ENCODE results near the gene STAC2.
"Not testable (repeated sequence)": the region's sequence is repeated elsewhere in the genome, so short reads cannot be mapped to it uniquely, and the experiment has no call there.

STAC2 gene

GRCh38 chr17:39170558-39170957 lies 55.2 kb downstream of the STAC2 start:
- H3K4me3 ChIP-seq (ENCODE audit: low read depth, low read length) = no peak overlapping the region
- in situ Hi-C loops (cut with HindIII; ENCODE audit: low sequenced_read_pairs) = no loop called here
- no peak for DNase-seq (ENCODE audit: low read depth)
- no peak for TF ChIP-seq CTCF (IDR thresholded peaks at IDR 0.05; ENCODE audit: low read depth, low read length, missing control alignments)

GRCh38 chr17:39170109-39170508 lies 55.6 kb downstream of the STAC2 start:
- no peak for DNase-seq (ENCODE audit: low read depth)
- no peak for TF ChIP-seq CTCF (IDR thresholded peaks at IDR 0.05; ENCODE audit: low read depth, low read length, missing control alignments)
- H3K4me3 ChIP-seq (ENCODE audit: low read depth, low read length) = no peak overlapping the region
- in situ Hi-C loops (cut with HindIII; ENCODE audit: low sequenced_read_pairs) = no loop called here

- in situ Hi-C loops (cut with HindIII; ENCODE audit: low sequenced_read_pairs) = loop anchor here (10.0 kb wide), 1 partner anchor 105 kb away; no protein-coding TSS in a partner anchor
- DNase-seq (ENCODE audit: low read depth) = no peak
- H3K4me3 ChIP-seq (ENCODE audit: low read depth, low read length) = no peak overlapping the region
- no peak for TF ChIP-seq CTCF (IDR thresholded peaks at IDR 0.05; ENCODE audit: low read depth, low read length, missing control alignments)
Measured at GRCh38 chr17:39169518-39169917, 56.2 kb downstream of the STAC2 start.

GRCh38 chr17:39169101-39169500 lies 56.6 kb downstream of the STAC2 start:
- DNase-seq (ENCODE audit: low read depth) = no peak
- in situ Hi-C loops (cut with HindIII; ENCODE audit: low sequenced_read_pairs) = loop anchor here (10.0 kb wide), 1 partner anchor 104 kb away; no protein-coding TSS in a partner anchor
- TF ChIP-seq CTCF (IDR thresholded peaks at IDR 0.05; ENCODE audit: low read depth, low read length, missing control alignments) = no peak
- no peak overlapping the region for H3K4me3 ChIP-seq (ENCODE audit: low read depth, low read length)

- in situ Hi-C loops (cut with HindIII; ENCODE audit: low sequenced_read_pairs) = loop anchor here (10.0 kb wide), 1 partner anchor 104 kb away; no protein-coding TSS in a partner anchor
- not testable (repeated sequence) for H3K4me3 ChIP-seq (ENCODE audit: low read depth, low read length); DNase-seq (ENCODE audit: low read depth)
Measured at GRCh38 chr17:39168503-39168902, 57.2 kb downstream of the STAC2 start.

GRCh38 chr17:39167476-39167875 lies 58.3 kb downstream of the STAC2 start:
- in situ Hi-C loops (cut with HindIII; ENCODE audit: low sequenced_read_pairs) = loop anchor here (10.0 kb wide), 1 partner anchor 103 kb away; no protein-coding TSS in a partner anchor
- DNase-seq (ENCODE audit: low read depth) = no peak

More at GRCh38 chr17:39167476-39167875, 58.3 kb downstream of the STAC2 start:
- no peak overlapping the region for H3K4me3 ChIP-seq (ENCODE audit: low read depth, low read length)
- TF ChIP-seq CTCF (IDR thresholded peaks at IDR 0.05; ENCODE audit: low read depth, low read length, missing control alignments) = no peak
